Heart left ventricle (tissue), 13 donors: Measurements from ENCODE around the gene MICU1.

Experiments used
- CTCF ChIP-seq, 12 donors: fragments of 200-600 bp; sonication (generic) in 4 of 12; IDR thresholded peaks; one replicate each; pipeline versions ENCODE4 v1.5.0 to v1.8.0; 2018 to 2022; ENCODE audit warnings: antibody characterized with exemption in 12 of 12, mild to moderate bottlenecking in 5 of 12
- POLR2A ChIP-seq, 2 donors: fragments of 450-650 bp; IDR thresholded peaks; one replicate each; pipeline ENCODE4 v1.6.1; 2017; ENCODE audit warnings: antibody characterized with exemption in 2 of 2, mild to moderate bottlenecking in 2 of 2, moderate library complexity in 2 of 2
- donor health status: ischemic (EF 13 %, LVEDD 7.1; RV severe dilation, severe dysfunction).
- donor health status: DM: no; HTN: yes; CAD: no.
- donor health status: DM: no; HTN: no; CAD: no.
- donor health status: ischemic (EF 25% LVEDD 6.9; RV normal size, moderate dysfunction).
- donor health status: ischemic (EF 25% LVEDD 5.7; RV mildly dilated, moderate dysfunction).
- donor health status: ischemic (EF 35%, LVEDD 5.7; RV mildly dilated, moderate dysfunction).
- donor health status: nonischemic (EF 11% LVEDD 7.7; RV severe dilation, severe dysfunction).
- donor health status: DM: yes; HTN: yes; CAD: no.
- donor health status: PGD.
- donor health status: ischemic (EF 29% LVEDD 5.4; RV normal size, mild dysfunction).
- donor health status: nonischemic (EF 23%, LVEDD 6.1; RV moderate dilation, normal function).

DNA sequence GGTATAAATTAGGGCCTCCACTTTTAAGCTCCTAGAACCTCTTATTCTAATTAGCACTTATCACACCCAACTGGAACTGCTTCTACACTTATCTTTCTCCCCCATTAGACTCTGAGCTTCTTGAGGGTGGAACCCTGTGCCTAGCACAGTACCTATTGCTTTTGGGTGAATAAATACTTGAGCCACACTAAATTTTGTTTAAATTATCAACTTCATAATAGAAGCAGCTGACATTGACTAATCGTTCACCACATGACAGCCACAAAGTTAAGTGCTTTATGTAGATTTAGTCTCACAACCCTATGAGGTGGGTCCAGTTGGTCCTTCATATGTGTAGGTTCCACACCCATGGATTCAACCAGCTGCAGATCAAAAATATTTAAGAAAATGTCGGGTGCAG, 235.1 kb downstream of the MICU1 start:
- TF ChIP-seq CTCF (IDR thresholded peaks at IDR 0.05) (no peak), POLR2A (IDR thresholded peaks at IDR 0.05) (no peak)
